Liver (tissue), 9 donors: ENCODE results near the gene TBC1D24. TPM values are rescaled to one million over a fixed set of nuclear protein-coding genes. Genes with fewer than 3 reads are reported as not detected.

Source experiments
- DNase-seq: peaks from one replicate; pipeline ENCODE4 v3.0.0-alpha.2; 2017; ENCODE audit warnings: low spot score
- H3K27ac ChIP-seq, 2 donors: one replicate each; pipeline ENCODE4 v1.7.0; 2013; ENCODE audit warnings: inconsistent platforms in 2 of 2, low read length in 2 of 2, control low read depth in 1 of 2, low read depth in 1 of 2, mild to moderate bottlenecking in 1 of 2
- H3K27me3 ChIP-seq, 4 donors: one replicate each; pipeline versions ENCODE4 v1.6.1 to v1.7.0; 2013; ENCODE audit warnings: low read length in 3 of 4, inconsistent platforms in 1 of 4, mild to moderate bottlenecking in 1 of 4, moderate library complexity in 1 of 4; ENCODE audit not compliant: control insufficient read depth in 4 of 4, insufficient read depth in 4 of 4
- H3K36me3 ChIP-seq, 4 donors: one replicate each; pipeline versions ENCODE4 v1.6.1 to v1.7.0; 2013; ENCODE audit warnings: low read length in 3 of 4, mild to moderate bottlenecking in 3 of 4, low read depth in 1 of 4, moderate library complexity in 1 of 4; ENCODE audit not compliant: control insufficient read depth in 4 of 4, insufficient read depth in 3 of 4
- H3K4me1 ChIP-seq, 4 donors: one replicate each; pipeline versions ENCODE4 v1.6.1 to v1.7.0; 2013; ENCODE audit warnings: low read length in 3 of 4, mild to moderate bottlenecking in 3 of 4, moderate library complexity in 1 of 4; ENCODE audit not compliant: control insufficient read depth in 4 of 4, insufficient read depth in 4 of 4
- H3K4me3 ChIP-seq, 3 donors: one replicate each; pipeline versions ENCODE4 v1.6.1 to v1.7.0; 2013; ENCODE audit warnings: low read length in 3 of 3, control low read depth in 1 of 3, low read depth in 1 of 3, mild to moderate bottlenecking in 1 of 3
- H3K9ac ChIP-seq, 2 donors: one replicate each; pipeline ENCODE4 v1.7.0; 2013; ENCODE audit warnings: low read length in 2 of 2, mild to moderate bottlenecking in 2 of 2, moderate library complexity in 2 of 2, control low read depth in 1 of 2, low read depth in 1 of 2
- H3K9me3 ChIP-seq, 4 donors: one replicate each; pipeline versions ENCODE4 v1.6.1 to v1.7.0; 2013; ENCODE audit warnings: low read length in 3 of 4; ENCODE audit not compliant: control insufficient read depth in 4 of 4
- ATF3 ChIP-seq: IDR thresholded peaks from 2 replicates; pipeline ENCODE4 v1.6.1; 2016; ENCODE audit warnings: antibody characterized with exemption
- EGR1 ChIP-seq, 2 donors: IDR thresholded peaks; 2 replicates each; pipeline ENCODE4 v1.6.1; 2016 to 2018; ENCODE audit warnings: antibody characterized with exemption in 2 of 2, low read depth in 2 of 2
- FOXA1 ChIP-seq: IDR thresholded peaks from 2 replicates; pipeline ENCODE4 v1.6.1; 2016; ENCODE audit warnings: antibody characterized with exemption
- FOXA2 ChIP-seq: IDR thresholded peaks from 2 replicates; pipeline ENCODE4 v1.6.1; 2016; ENCODE audit warnings: antibody characterized with exemption
- GABPA ChIP-seq, 2 donors: IDR thresholded peaks in 1 of 2; conservative IDR thresholded peaks in 1 of 2; 2 replicates each; pipeline ENCODE4 v1.6.1; 2016; ENCODE audit warnings: antibody characterized with exemption in 2 of 2, mild to moderate bottlenecking in 1 of 2, moderate library complexity in 1 of 2
- HNF4A ChIP-seq, 2 donors: conservative IDR thresholded peaks; 2 replicates each; pipeline ENCODE4 v1.6.1; 2016; ENCODE audit warnings: antibody characterized with exemption in 2 of 2, mild to moderate bottlenecking in 2 of 2
- HNF4G ChIP-seq: IDR thresholded peaks from 2 replicates; pipeline ENCODE4 v1.6.1; 2016; ENCODE audit warnings: antibody characterized with exemption
- JUND ChIP-seq, 2 donors: IDR thresholded peaks; 2 replicates each; pipeline ENCODE4 v1.6.1; 2016; ENCODE audit warnings: antibody characterized with exemption in 2 of 2
- NR2F2 ChIP-seq: IDR thresholded peaks from 2 replicates; pipeline ENCODE4 v1.6.1; 2016; ENCODE audit warnings: antibody characterized with exemption
- RAD21 ChIP-seq, 2 donors: IDR thresholded peaks; 2 replicates each; pipeline ENCODE4 v1.6.1; 2016; ENCODE audit warnings: antibody characterized with exemption in 2 of 2, mild to moderate bottlenecking in 2 of 2
- REST ChIP-seq: IDR thresholded peaks from 2 replicates; pipeline ENCODE4 v1.6.1; 2016; ENCODE audit warnings: antibody characterized with exemption, mild to moderate bottlenecking
- RXRA ChIP-seq, 2 donors: IDR thresholded peaks; 2 replicates each; pipeline ENCODE4 v1.6.1; 2017 to 2018; ENCODE audit warnings: antibody characterized with exemption in 2 of 2, mild to moderate bottlenecking in 1 of 2
- SP1 ChIP-seq: IDR thresholded peaks from 2 replicates; pipeline ENCODE4 v1.6.1; 2018; ENCODE audit warnings: antibody characterized with exemption, mild to moderate bottlenecking
- YY1 ChIP-seq: IDR thresholded peaks from 2 replicates; pipeline ENCODE4 v1.6.1; 2016; ENCODE audit warnings: antibody characterized with exemption, mild to moderate bottlenecking
- ZBTB33 ChIP-seq: IDR thresholded peaks from 2 replicates; pipeline ENCODE4 v1.6.1; 2016; ENCODE audit warnings: antibody characterized with exemption
- WGBS: extraction: QIAGEN DNeasy Blood & Tissue Kit; methylation state at CpG from one replicate; pipeline ENCODE4 v1.1.7; 2013; 5-methylcytosine and 5-hydroxymethylcytosine counted together
- polyA plus RNA-seq, 2 donors: library from polyadenylated mRNA; stranded (reverse) in 1 of 2; unstranded in 1 of 2; fragments of 200-250 nt in 1 of 2; fragments of >200 nt in 1 of 2; fragmentation: Nextera tagmentation in 1 of 2; extraction: Ambion mirVana in 1 of 2; gene quantifications; one replicate each; pipeline versions ENCODE4 v1.2.1 to v1.2.3, GENCODE V29; 2013 to 2015
- total RNA-seq, 2 donors: library from RNA; depleted of rRNA; stranded (reverse); fragments of >200 nt; gene quantifications; one replicate each; pipeline ENCODE4 v1.2.3, GENCODE V29; 2014
- TF ChIP-seq, protein P1 (sequence below): IDR thresholded peaks from 2 replicates; pipeline ENCODE4 v1.6.1; 2016; ENCODE audit warnings: antibody characterized with exemption
- donor health status: healthy.
- donor health status: healthy.
- donor health status: healthy.
- donor health status: healthy.
- donor health status: healthy.

TBC1D24 gene
- total and polyA plus RNA-seq, 4 donors: 8.4 to 22.3 (median 11.5) TPM

DNA sequence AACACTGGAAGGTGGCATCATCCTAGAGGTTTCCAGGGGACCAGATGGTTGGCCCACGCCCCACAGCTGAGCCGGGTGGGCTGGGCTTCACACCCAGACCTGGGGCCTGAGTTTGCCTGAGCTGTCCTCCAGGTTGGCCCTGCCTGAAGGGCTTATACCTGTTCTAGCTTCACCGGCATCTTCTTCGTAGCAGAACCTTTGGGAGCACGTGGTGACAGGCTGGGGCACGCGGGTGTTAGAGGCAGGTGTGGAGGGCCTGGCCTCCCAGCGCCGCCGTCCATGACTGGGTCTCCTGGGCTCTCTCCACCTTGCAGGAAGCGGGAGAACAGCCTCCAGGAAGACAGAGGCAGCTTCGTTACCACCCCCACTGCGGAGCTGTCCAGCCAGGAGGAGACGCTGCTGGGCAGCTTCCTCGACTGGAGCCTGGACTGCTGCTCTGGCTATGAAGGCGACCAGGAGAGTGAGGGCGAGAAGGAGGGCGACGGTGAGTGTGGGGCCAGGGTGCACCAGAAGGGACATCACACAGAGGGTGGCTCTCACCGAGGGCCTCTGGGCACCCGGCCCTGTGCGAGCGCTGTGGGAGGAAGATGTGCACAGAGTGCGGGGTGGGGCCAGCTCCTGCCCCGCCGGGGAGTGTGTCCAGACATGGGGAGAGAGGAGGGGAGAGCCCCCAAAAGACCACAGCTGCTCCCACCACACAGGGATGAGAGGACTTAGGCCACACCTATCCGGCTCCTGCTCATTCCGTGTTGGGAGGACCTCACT, 19.7 kb upstream of the TBC1D24 start (continued):
- TF ChIP-seq ZBTB33: no peak
- no peak for TF ChIP-seq HNF4A (conservative IDR thresholded peaks at IDR 0.05)

DNA sequence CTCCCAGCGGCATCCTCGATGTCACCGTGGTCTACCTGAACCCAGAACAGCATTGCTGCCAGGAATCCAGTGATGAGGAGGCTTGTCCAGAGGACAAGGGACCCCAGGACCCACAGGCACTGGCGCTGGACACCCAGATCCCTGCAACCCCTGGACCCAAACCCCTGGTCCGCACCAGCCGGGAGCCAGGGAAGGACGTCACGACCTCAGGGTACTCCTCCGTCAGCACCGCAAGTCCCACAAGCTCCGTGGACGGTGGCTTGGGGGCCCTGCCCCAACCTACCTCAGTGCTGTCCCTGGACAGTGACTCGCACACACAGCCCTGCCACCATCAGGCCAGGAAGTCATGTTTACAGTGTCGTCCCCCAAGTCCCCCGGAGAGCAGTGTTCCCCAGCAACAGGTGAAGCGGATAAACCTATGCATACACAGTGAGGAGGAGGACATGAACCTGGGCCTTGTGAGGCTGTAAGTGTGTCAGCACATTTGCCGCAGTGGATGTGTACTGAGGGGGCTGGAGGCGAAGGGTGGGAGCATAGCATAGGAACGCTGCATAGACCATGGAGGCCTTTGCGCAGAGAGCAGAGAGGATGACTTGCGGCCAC, 18.3 kb upstream of the TBC1D24 start:
- WGBS: 97% methylated on average over 21 of the region's 21 CpGs
- no peak for TF ChIP-seq YY1
- no peak for TF ChIP-seq ZBTB33
- TF ChIP-seq REST: no peak
- TF ChIP-seq EGR1 (IDR thresholded peaks at IDR 0.05; ENCODE audit: low read depth in 2 of 2): no peak
- no peak for TF ChIP-seq RAD21 (IDR thresholded peaks at IDR 0.05)
- TF ChIP-seq RXRA (IDR thresholded peaks at IDR 0.05): no peak
- no peak for TF ChIP-seq GABPA (IDR thresholded peaks at IDR 0.05 in 1 of 2, conservative IDR thresholded peaks at IDR 0.05 in 1 of 2)
- no peak for TF ChIP-seq FOXA2
- TF ChIP-seq SP1: no peak
- TF ChIP-seq FOXA1: no peak
- no peak for TF ChIP-seq HNF4A (conservative IDR thresholded peaks at IDR 0.05)
- no peak for TF ChIP-seq HNF4G
- TF ChIP-seq JUND (IDR thresholded peaks at IDR 0.05): no peak
- TF ChIP-seq ATF3: no peak
- TF ChIP-seq, protein P1, sequence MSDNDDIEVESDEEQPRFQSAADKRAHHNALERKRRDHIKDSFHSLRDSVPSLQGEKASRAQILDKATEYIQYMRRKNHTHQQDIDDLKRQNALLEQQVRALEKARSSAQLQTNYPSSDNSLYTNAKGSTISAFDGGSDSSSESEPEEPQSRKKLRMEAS: no peak
- no peak for TF ChIP-seq NR2F2
- no peaks in the 10 kb centered on the region for H3K36me3 ChIP-seq
- no peak overlapping the region for H3K27ac ChIP-seq
- no peak overlapping the region for H3K9ac ChIP-seq
- H3K9me3 ChIP-seq: no peaks in the 10 kb centered on the region
- H3K27me3 ChIP-seq: no peaks in the 10 kb centered on the region
- H3K4me1 ChIP-seq: peaks cover 7 to 16% (median 13%) of the 10 kb centered on the region in 4 donors
- DNase-seq: no peak
- no peak overlapping the region for H3K4me3 ChIP-seq
